ENCODE measurements around the gene NFE2.

NFE2 gene

GRCh38 chr12:54279227-54279631, 21.6 kb downstream of the NFE2 start:
- Mint-ChIP-seq H3K9me3 (no peaks in the 10 kb centered on the region), H3K36me3 (peaks cover 2% of the 10 kb centered on the region), H3K4me3 (no peak overlapping the region), H3K27ac (no peak overlapping the region), H3K4me1 (peaks cover 50% of the 10 kb centered on the region), H3K27me3 (no peaks in the 10 kb centered on the region)

DNA sequence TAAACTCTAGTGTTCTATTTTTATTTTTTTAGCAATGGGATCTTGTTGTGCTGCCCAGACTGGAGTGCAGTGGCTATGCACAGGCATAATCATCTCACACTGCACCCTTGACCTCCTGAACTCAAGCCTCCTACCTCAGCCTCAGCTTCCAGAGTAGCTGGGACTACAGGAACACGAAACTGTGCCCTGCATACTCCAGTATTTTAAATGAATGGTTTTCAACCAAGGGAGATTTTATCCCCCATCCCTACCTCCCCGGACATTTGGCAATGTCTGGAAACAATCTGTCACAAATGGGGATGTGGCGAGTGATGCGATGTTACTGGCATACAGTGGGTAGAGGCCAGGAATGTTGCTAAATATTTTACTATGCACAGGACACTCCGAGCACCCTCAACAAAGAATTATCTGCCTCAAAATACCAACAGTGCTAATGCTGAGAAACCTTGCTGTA, 23.0 kb downstream of the NFE2 start:
- Mint-ChIP-seq H3K27ac (no peak overlapping the region), H3K4me1 (peaks cover 49% of the 10 kb centered on the region), H3K4me3 (no peak overlapping the region), H3K9me3 (no peaks in the 10 kb centered on the region), H3K36me3 (peaks cover 11% of the 10 kb centered on the region), H3K27me3 (no peaks in the 10 kb centered on the region)

GRCh38 chr12:54276368-54276767, 24.4 kb downstream of the NFE2 start:
- Mint-ChIP-seq H3K4me1 (peaks cover 58% of the 10 kb centered on the region), H3K27me3 (no peaks in the 10 kb centered on the region), H3K9me3 (no peaks in the 10 kb centered on the region), H3K36me3 (peaks cover 11% of the 10 kb centered on the region), H3K4me3 (peak overlapping the region; percentile 34), H3K27ac (peak overlapping the region; percentile 43)

- H3K4me1 Mint-ChIP-seq: peaks cover 69% of the 10 kb centered on the region
- H3K36me3 Mint-ChIP-seq: peaks cover 11% of the 10 kb centered on the region
- no peak overlapping the region for H3K4me3 Mint-ChIP-seq
- H3K27me3 Mint-ChIP-seq: no peaks in the 10 kb centered on the region
- H3K27ac Mint-ChIP-seq: peak overlapping the region; percentile 27
- H3K9me3 Mint-ChIP-seq: no peaks in the 10 kb centered on the region
These were observed 26.8 kb downstream of the NFE2 start for GRCh38 chr12:54273981-54274380.

- H3K36me3 Mint-ChIP-seq: peaks cover 11% of the 10 kb centered on the region
- no peaks in the 10 kb centered on the region for H3K9me3 Mint-ChIP-seq
- H3K27me3 Mint-ChIP-seq: no peaks in the 10 kb centered on the region
- no peak overlapping the region for H3K27ac Mint-ChIP-seq
- H3K4me3 Mint-ChIP-seq: no peak overlapping the region
- peaks cover 63% of the 10 kb centered on the region for H3K4me1 Mint-ChIP-seq
These were observed 28.6 kb downstream of the NFE2 start for GRCh38 chr12:54272214-54272613.

DNA sequence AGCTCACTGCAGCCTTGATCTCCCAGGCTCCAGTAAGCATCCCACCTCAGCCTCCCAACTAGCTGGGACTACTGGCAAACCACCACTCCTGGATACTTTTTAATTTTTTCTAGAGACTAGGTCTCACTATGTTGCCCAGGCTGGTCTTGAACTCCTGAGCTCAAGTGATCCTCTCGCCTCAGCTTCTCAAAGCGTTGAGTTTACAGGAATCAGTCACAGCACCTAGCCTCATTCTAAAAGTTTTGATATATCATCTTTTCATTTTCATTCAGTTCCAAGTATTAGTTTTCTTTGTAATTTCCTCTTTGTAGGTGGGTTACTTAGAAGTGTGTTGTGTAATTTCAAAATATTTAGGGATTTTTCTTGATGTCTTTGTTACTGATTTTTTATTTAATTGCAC, 30.5 kb downstream of the NFE2 start:
- Mint-ChIP-seq H3K36me3 (peaks cover 8% of the 10 kb centered on the region), H3K4me1 (peaks cover 53% of the 10 kb centered on the region), H3K9me3 (no peaks in the 10 kb centered on the region), H3K4me3 (no peak overlapping the region), H3K27me3 (no peaks in the 10 kb centered on the region), H3K27ac (peak overlapping the region; percentile 38)

GRCh38 chr12:54266852-54267251, 34.0 kb downstream of the NFE2 start:
- no peak overlapping the region for H3K27ac Mint-ChIP-seq
- peaks cover 1% of the 10 kb centered on the region for H3K36me3 Mint-ChIP-seq
- no peaks in the 10 kb centered on the region for H3K9me3 Mint-ChIP-seq
- no peaks in the 10 kb centered on the region for H3K27me3 Mint-ChIP-seq
- H3K4me3 Mint-ChIP-seq: no peak overlapping the region
- peaks cover 34% of the 10 kb centered on the region for H3K4me1 Mint-ChIP-seq

- Mint-ChIP-seq H3K4me1 (peaks cover 29% of the 10 kb centered on the region), H3K4me3 (no peak overlapping the region), H3K9me3 (no peaks in the 10 kb centered on the region), H3K27me3 (no peaks in the 10 kb centered on the region), H3K36me3 (peaks cover 2% of the 10 kb centered on the region), H3K27ac (no peak overlapping the region)
These were observed 35.4 kb downstream of the NFE2 start for GRCh38 chr12:54265364-54265812.

DNA sequence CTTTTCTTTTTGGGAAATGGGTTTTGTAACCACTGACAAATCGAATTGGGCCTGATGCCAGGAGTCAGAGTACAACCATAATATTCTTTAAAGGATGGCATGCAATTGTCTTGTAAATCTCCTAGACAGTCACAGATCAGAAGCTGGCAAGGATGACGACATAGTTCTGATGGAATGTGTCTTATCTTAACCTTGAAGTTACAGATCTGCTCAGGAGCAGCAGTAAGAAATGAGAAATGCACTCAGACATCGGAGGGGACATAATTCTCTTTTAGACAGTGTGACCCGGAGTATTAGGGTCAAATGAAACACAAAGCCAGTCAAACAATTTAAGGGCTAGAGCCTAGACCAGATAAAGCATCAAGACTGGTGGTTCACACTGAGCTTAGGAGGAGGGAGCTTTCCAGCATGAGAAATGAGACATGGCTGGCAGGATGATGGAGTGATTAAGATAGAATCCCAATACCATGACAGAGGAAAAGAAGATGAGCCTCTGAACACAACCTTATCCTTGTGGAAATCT, 38.4 kb downstream of the NFE2 start:
- no peaks in the 10 kb centered on the region for H3K9me3 Mint-ChIP-seq
- peaks cover 2% of the 10 kb centered on the region for H3K36me3 Mint-ChIP-seq
- no peak overlapping the region for H3K27ac Mint-ChIP-seq
- H3K4me1 Mint-ChIP-seq: peaks cover 41% of the 10 kb centered on the region
- H3K27me3 Mint-ChIP-seq: no peaks in the 10 kb centered on the region
- H3K4me3 Mint-ChIP-seq: no peak overlapping the region

GRCh38 chr12:54261815-54262402, 38.9 kb downstream of the NFE2 start:
- peaks cover 5% of the 10 kb centered on the region for H3K36me3 Mint-ChIP-seq
- no peak overlapping the region for H3K4me3 Mint-ChIP-seq
- H3K4me1 Mint-ChIP-seq: peaks cover 42% of the 10 kb centered on the region
- H3K9me3 Mint-ChIP-seq: no peaks in the 10 kb centered on the region
- no peak overlapping the region for H3K27ac Mint-ChIP-seq
- H3K27me3 Mint-ChIP-seq: no peaks in the 10 kb centered on the region

DNA sequence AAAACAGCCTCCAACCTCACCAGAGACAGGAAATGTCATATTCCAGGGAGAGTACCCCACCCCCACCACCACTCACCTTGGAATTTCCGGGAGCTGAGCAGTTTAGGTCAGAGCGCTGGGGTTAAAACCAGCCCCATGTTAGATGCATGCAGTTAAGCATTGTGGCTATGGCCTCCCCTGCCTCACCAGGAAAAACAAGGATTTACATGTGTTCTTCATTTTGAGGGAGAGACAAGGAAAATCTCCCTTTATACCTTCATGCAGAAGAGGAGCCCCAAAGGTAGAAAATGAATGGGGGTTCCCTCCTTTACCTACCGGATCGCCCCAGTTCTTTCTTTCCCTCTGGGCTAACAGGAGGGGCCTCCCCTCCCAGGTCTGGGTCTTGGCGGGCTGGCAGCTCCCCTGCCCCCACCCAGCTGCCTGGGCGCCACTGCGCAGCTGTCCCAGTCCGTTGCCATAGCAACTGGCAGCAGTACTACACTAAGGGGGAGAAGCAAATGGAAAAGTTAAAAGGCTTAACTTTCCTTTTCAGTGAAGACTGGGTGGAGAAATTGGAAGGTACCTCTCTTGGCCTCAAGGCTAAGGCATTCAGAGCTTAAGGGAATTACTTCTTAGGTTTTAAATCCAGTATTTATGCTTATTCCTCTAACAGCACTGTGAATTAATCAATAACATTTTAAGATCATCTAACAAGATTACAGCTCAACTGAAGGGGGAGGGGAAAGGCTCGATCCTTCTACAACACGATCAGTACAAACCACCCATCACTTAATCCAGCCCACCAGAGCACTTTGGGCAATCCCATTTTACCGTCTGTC, 41.4 kb downstream of the NFE2 start:
- Mint-ChIP-seq H3K36me3 (peaks cover 11% of the 10 kb centered on the region), H3K27me3 (no peaks in the 10 kb centered on the region), H3K27ac (peak overlapping the region; percentile 90), H3K4me3 (peak overlapping the region; percentile 70), H3K4me1 (peaks cover 35% of the 10 kb centered on the region), H3K9me3 (no peaks in the 10 kb centered on the region)

DNA sequence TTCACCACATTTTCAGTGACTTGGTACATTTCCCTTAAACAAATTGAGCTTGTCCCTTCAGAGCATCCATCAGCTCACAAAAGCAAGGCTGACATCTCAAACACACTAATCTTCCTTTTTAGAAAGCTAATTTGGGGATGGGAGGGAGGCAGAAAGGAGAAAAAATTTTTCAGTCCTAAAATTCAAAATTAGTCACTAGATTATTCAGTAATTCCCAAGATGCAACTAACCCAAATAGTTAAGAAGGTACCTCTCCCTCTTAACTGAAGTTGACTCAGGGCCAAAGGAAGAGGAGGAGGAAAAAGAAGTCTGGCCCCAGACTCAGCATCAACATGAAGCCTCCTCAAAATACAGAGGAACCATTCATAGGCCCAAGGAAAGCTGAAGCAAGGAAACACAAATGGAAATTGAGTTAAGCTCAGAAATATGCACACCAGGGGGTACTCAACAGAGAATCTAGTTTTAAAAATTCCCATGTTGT, 42.6 kb downstream of the NFE2 start:
- no peak overlapping the region for H3K4me3 Mint-ChIP-seq
- no peaks in the 10 kb centered on the region for H3K9me3 Mint-ChIP-seq
- H3K4me1 Mint-ChIP-seq: peaks cover 32% of the 10 kb centered on the region
- H3K27me3 Mint-ChIP-seq: no peaks in the 10 kb centered on the region
- H3K27ac Mint-ChIP-seq: peak overlapping the region; percentile 81
- H3K36me3 Mint-ChIP-seq: peaks cover 11% of the 10 kb centered on the region

DNA sequence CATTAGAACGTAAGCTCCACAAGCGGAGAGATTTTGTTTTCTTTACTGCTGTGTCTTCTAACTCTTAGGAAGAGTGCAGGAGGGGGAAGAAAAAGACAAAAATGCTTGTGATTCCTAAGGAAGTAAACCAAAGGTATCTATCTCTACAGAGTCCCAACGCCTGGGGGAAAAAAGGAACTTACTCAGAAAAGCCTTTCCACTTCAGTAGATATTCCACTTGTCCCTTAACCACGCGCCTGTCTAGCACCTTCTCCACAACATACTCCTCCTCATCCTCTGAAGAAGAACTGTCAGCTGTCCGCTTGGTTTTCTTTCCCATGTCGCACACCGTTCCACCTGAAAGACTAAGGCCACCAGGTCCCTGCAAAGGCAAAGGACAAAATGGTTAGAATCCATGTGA, 43.5 kb downstream of the NFE2 start:
- H3K9me3 Mint-ChIP-seq: no peaks in the 10 kb centered on the region
- no peak overlapping the region for H3K4me3 Mint-ChIP-seq
- no peak overlapping the region for H3K27ac Mint-ChIP-seq

GRCh38 chr12:54253240-54253639, 47.6 kb downstream of the NFE2 start:
- Mint-ChIP-seq H3K9me3 (no peaks in the 10 kb centered on the region), H3K4me1 (peaks cover 26% of the 10 kb centered on the region), H3K27me3 (no peaks in the 10 kb centered on the region), H3K4me3 (no peak overlapping the region), H3K36me3 (peaks cover 21% of the 10 kb centered on the region), H3K27ac (no peak overlapping the region)

More for the DNA sequence above, 43.5 kb downstream of the NFE2 start:
- H3K27me3 Mint-ChIP-seq: no peaks in the 10 kb centered on the region
- H3K4me1 Mint-ChIP-seq: peaks cover 32% of the 10 kb centered on the region
- peaks cover 11% of the 10 kb centered on the region for H3K36me3 Mint-ChIP-seq

DNA sequence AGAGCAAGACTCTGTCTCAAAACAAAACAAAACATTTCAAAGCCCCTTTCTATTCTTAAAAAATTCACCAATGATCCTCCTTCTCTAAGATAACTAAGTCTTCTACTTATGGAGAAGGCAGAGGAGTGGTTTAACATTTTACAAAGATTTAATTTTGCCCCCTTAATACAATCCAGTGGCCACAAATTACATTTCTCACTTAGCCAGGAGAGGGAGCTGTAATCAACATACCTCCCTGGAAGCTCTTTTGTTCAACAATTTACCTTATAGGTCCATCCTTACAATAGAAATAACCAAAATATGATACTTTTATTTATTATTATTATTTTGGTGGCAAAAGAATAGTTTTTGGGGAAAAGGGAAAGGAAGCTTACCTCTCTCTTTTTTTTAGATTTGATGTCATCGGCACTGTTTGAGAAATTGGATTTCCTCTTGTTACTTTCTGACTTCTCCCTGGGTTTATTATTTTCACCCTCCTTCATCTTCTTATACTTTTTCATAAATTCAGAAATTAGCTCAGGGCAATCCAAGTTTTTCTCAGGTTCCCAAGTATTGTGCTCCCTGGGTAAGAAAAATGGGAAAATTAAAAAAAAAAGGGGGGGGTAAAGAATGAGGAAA, 49.0 kb downstream of the NFE2 start:
- H3K4me1 Mint-ChIP-seq: peaks cover 18% of the 10 kb centered on the region
- peaks cover 22% of the 10 kb centered on the region for H3K36me3 Mint-ChIP-seq
- H3K4me3 Mint-ChIP-seq: no peak overlapping the region
- no peaks in the 10 kb centered on the region for H3K9me3 Mint-ChIP-seq
- H3K27me3 Mint-ChIP-seq: no peaks in the 10 kb centered on the region
- no peak overlapping the region for H3K27ac Mint-ChIP-seq

GRCh38 chr12:54249489-54249888, 51.3 kb downstream of the NFE2 start:
- peaks cover 19% of the 10 kb centered on the region for H3K36me3 Mint-ChIP-seq
- no peak overlapping the region for H3K4me3 Mint-ChIP-seq
- H3K27me3 Mint-ChIP-seq: no peaks in the 10 kb centered on the region
- H3K9me3 Mint-ChIP-seq: no peaks in the 10 kb centered on the region
- peaks cover 18% of the 10 kb centered on the region for H3K4me1 Mint-ChIP-seq
- peak overlapping the region; percentile 46 for H3K27ac Mint-ChIP-seq

All from activated naive CD4-positive, alpha-beta T cell treated with anti-CD3 and anti-CD28 coated beads, Interleukin-2, amount 50 U/mL, for 24 hours (primary cell).